Retinal pigment epithelial cell (primary cell): ENCODE data around the gene NAP1L2.
"Not testable (repeated sequence)": the region's sequence is repeated elsewhere in the genome, so short reads cannot be mapped to it uniquely, and the experiment has no call there.

Source experiments
- DNase-seq: peaks from one replicate; pipeline ENCODE4 v3.0.0-alpha.2; 2010; ENCODE audit warnings: low read depth
- H3K4me3 ChIP-seq: 2 replicates; pipeline ENCODE4 v1.5.1; 2011; ENCODE audit warnings: mild to moderate bottlenecking, low read length, control low read depth, moderate library complexity
- CTCF ChIP-seq: conservative IDR thresholded peaks from 2 replicates; pipeline ENCODE4 v1.5.1; 2011; ENCODE audit warnings: low read depth, low read length, control low read depth, inconsistent platforms

Gene NAP1L2

GRCh38 chrX:73182502-73183114, 32.0 kb downstream of the NAP1L2 start:
- no peak for DNase-seq
- no peak overlapping the region for H3K4me3 ChIP-seq
- no peak for TF ChIP-seq CTCF

- H3K4me3 ChIP-seq, DNase-seq: not testable (repeated sequence)
Measured at GRCh38 chrX:73168945-73169344, 45.7 kb downstream of the NAP1L2 start.
